GM18519 (cell line): Measurements from ENCODE around the gene VAMP2.
"Not testable (repeated sequence)": the region's sequence is repeated elsewhere in the genome, so short reads cannot be mapped to it uniquely, and the experiment has no call there.

Source experiments
- ATAC-seq: cut with Tn5 transposase; IDR thresholded peaks from one replicate; pipeline ENCODE4 v1.9.1; 2021; ENCODE audit warnings: mild to moderate bottlenecking, moderate library complexity; ENCODE audit not compliant: unreplicated experiment, low FRiP score

Gene VAMP2

GRCh38 chr17:8176197-8176940 lies 13.6 kb upstream of the VAMP2 start, which contains the start of gene TMEM107:
Gene TMEM107, minus strand, starts transcription at chr17:8176380. Its CDS starts 94 bp downstream, at chr17:8176286.
- ATAC-seq: no peak

DNA sequence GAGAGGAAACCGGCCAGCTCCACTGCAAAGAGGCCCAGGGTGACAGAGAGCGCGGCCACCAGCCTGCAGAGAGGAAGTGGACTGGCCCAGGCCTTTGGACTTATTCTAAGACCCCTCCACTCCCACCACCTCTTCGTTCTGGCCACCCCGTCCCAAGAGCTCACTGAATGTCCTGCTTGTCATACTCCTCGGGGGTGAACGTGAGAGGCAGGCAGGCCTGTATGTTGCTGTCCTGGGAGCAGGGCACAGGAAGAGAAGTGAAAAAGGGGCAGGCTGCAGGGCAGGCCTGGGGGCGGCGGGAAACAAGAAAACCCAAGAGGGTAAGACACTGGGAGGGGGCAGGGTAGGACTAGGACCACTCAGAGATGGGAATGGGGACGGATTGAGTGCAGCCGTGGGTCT lies 13.0 kb upstream of the VAMP2 start:
- no peak for ATAC-seq

DNA sequence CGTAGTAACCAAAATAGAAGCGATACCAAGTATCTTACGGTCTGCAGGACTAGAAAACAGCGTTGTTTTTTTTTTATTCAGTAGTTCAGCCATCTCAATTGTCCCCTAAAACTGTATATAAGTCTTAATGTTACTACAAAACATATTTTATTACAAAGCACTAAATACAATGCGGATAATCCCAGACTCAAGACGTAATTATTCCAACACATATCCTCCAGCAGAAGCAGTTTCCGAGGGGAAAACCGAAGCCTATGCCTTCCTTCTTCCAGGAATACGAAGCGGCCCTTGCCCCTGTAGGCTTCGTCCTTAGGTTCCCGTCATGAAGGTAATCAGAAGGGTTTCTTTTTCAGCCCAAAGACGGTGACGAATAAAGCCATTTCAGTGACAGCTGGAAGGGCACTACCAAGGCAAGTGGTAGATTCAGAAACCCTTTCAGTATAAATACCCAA lies 11.1 kb upstream of the VAMP2 start:
- no peak for ATAC-seq

DNA sequence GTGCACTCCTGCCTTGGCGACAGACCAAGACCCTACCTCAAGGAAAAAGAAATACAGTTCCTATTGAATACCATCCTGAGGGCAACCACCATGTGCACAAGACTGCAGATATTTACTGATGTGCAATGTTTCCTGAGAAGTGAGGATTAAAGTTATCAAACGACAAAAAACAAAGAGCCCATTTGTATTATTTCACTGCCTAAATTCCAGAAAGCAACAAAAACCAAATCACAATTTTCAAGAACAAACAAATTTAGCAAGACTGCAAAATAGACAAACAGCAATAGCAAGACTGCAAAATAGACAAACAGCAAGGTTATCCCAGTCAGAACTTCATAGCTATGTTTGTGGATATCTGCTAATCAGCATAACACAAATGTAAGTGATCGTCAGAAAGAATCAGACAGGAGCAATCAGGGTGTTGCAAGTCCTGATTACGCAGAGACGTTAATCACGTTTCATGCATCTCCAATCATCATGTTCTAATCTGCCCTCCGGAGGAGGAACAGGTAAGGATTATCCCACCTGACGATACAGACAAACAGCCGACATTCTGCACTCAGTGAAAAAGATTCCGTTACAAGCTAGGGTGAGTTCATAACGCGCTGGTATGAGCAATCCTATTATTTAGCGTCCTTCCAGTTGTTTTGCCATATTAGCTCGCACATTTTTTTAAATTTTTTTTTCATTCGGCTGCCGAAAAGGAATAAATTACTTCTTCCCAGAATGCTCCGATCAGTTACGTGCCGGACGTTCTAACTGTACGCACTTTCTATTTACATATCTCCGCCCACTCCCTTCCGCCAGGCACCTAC lies 10.5 kb upstream of the VAMP2 start:
- ATAC-seq: peak; percentile 52

DNA sequence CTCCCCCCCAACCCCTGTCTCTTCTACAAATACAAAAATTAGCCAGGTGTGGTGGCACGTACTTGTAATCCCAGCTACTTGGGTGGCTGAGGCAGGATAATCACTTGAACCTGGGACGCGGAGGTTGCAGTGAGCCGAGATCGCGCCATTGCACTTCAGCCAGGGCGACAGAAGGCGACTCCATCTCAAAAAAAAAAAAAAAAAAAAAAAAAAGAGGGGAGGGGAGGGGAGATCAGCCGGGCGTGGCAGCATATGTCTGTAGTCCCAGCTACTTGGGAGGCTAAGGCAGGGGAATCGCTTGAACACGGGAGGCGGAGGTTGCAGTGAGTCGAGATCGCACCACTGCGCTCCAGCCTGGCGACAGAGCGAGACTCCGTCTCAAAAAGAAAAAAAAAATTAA lies 7.4 kb upstream of the VAMP2 start:
- ATAC-seq: not testable (repeated sequence)

DNA sequence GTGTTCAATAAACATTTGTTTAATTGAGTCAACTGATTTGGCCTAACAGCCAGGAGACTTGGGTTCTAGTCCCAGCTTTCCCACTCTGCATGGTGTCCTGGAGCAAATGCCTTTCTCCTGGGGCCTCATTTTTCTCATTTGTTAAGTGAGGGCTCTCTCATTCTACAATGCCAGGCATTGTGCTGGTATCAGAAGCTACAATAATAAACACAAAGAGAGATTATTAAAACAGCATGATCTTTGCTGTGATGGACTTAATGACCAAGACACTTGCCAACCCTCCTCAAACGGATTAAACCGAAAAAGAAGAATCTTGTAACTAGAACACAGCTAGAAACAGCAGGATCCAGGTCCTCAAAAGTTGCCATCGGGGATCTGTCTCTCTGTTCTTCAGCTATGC lies 4.8 kb upstream of the VAMP2 start:
- no peak for ATAC-seq

- no peak for ATAC-seq
Observed at GRCh38 chr17:8166731-8167130, 4.0 kb upstream of the VAMP2 start.

GRCh38 chr17:8164815-8165131 lies 2.0 kb upstream of the VAMP2 start:
- ATAC-seq: no peak

DNA sequence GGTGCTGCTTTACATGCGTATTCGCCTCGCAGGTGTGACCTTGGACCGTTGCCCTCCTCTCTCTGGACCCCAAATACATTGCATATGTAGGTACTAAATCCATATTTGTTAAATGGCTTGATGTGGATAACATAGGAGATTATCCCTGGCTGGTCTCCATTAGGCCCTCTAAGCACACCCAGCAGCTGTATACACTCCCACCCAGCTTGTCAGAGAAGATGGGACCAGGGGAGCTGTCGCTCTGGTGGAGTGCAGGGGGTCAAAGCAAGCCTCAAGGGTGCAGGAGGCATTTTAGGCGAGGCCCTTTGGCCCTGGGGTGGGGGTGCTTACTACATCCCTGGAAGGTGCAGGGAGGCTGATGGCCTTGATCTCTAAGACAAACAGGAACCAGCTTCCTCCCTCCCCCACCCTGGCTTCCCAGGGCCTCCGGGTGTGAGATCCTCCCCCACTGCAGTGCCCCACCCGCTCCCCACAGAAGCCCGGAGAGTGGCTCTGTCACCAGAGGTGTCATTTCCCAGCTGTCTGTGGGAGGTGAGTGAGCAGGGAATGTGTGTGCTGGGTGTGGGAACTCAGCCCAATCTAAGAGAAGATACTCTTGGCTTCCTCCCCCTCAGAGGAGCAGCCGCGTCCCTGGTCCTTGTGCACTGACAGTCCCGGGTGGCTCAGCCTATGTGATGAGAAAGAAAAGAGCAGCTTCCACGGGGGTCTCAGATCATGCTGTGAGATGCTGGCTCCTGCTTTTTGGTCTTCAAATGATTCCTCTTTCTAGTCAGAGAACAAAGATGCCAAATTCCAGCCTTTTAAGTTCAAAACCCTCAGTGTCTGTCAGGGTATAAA lies 1.4 kb upstream of the VAMP2 start:
- no peak for ATAC-seq

- ATAC-seq: no peak
Observed at GRCh38 chr17:8162997-8163977, 539 bp upstream of the VAMP2 start.

DNA sequence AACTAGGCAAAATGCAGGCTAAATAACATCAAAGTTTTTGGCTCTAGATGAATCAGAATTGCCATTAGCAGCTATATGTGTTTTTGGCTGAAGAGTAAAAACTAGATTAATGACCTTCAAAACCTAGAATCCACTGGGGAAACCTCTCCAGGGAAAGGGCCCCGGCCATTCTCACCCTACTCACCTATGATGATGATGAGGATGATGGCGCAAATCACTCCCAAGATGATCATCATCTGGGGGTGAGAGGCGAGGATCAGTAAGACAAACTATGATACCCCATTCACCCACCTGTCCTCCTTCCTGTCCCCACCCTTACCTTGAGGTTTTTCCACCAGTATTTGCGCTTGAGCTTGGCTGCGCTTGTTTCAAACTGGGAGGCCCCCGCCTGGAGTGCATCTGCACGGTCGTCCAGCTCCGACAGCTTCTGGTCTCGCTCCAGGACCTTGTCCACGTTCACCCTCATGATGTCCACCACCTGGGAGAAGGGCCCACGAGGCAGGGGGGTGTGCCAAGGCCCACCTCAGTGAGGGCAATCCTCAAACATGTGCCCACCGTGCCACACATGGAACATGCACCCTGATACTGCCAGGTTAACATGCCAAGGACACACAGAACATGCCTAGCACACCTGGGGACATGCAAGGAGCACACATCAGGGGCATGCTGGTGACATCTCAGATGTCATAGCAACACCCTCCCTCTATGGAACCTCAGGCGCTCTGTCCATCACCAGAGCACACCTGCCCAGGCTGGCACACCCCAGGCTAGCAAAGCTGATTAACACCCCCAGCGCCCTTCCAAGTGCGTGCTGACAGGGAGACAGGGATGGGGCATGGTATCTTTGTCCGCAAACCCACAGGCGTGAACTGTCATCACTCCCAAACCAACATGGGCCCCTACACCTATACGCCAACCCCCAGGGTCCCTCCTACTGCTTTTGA lies 1.2 kb downstream of the VAMP2 start:
- no peak for ATAC-seq

DNA sequence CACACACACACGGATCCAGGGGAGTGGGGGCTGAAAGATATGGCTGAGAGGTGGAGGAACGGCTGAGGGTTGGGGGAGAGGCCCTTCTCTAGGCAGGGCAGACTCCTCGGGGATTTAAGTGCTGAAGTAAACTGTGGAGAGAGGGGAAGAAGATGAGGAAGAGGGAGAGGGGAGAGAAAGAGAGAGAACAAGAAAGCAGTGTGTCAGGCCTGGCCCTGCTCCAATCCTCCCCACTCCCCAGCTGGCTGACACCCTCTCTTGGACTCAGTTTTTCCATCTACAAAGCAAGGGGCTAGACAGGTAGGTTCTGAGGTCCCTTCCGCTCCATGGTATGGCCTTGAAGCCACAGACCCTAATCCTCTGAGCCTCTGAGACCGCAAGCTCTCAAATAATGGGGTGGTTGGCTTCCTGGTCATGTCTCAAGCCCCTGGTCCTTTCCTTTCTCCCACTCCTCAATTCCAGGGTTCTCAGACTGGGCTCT lies 2.0 kb downstream of the VAMP2 start:
- no peak for ATAC-seq

GRCh38 chr17:8160224-8160577 lies 2.5 kb downstream of the VAMP2 start:
- ATAC-seq: no peak

GRCh38 chr17:8159459-8160223 lies 3.1 kb downstream of the VAMP2 start:
- no peak for ATAC-seq

DNA sequence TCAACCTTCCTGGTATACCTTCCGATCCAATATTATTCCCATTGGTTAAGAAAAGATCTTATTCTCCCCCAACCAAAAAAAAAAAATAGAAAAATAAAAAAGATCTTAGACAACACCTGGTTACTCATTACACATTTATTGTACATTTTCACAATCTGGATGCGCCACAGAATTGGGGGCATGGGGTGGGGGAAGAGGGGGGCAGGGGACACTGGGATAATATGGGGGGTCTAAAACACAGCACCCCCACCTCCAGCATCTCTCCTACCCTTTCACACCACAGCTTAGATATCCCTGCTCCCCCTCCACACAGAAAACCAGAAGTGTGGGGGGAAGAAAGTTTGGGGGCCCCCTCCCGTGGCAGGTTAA lies 3.7 kb downstream of the VAMP2 start:
- ATAC-seq: no peak

DNA sequence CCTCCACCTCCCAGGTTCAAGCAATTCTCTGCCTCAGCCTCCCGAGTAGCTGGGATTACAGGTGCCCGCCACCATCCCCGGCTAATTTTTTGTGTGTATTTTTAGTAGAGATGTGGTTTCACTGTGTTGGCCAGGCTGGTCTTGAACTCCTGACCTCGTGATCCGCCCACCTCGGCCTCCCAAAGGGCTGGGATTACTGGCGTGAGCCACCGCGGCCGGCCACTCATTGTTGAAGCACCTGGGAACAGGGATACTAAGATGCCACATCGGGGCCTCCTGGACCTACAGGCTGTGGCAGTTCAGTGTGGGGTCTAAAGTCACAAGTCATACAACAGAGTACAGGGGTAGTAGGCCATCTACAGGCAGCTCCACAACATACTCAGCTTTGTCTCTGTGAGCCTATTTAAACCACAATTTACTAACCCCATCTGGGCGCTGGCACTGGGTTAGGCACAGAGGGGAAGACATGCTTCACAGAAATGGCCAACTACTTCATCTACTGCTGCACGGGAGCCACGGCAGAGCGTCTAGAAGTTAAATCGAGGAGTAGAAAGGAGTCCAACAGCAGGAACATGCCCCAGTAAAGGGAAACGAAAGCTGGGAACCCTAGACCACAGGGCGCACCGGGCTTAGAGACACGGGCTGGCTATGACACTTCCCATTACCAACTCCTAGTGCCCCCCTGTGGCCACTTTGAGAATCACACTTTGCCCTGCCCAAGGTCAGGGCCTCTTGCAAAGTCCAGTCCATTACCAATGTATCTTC lies 4.3 kb downstream of the VAMP2 start:
- ATAC-seq: no peak

DNA sequence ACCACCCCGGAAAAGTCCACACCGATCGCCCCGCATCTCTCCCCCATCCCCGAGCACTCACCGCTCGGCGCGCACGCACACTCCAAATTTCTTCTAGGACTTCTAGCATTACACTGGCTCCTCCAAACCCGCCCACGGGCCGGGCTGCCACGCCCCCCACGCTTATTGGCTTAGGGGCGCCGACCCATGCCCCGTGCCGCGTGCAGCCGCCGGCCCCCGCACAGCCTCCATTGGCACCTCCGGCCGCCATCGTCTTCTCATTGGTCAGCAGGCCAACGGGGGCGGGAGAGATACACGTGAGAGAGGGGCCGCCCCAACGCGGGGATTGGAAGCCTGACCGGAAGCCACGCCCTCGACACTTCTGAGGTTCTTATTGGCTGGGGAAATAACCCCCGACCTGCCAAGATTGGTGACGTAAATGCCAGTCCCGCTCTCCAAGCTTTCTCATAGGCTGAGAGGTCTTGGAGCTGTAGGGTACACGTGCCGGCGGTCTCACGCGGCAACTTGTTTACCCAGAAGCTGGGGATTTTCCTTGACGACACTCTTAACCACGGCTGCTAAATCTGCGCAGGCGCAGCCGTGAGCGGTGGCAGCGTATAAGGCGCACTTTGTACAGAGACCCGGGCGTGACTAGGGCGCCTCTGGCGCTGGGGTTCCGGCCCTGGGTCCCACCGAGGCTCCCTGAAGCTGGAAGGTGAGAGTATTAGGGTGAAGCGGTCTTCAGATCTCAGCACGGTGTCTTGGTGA lies 6.3 kb downstream of the VAMP2 start:
- peak; percentile 66 for ATAC-seq
